Smooth muscle cell (in vitro differentiated cells): ENCODE data around the gene LIN54. TPM values are rescaled to one million over a fixed set of nuclear protein-coding genes. Genes with fewer than 3 reads are reported as not detected.
A peak's percentile ranks its signal among the peaks of the same experiment; 100 is the strongest.

Experiments
- DNase-seq: peaks from one replicate; lab custom pipeline; 2025; ENCODE audit not compliant: unreplicated experiment; lab: John Stamatoyannopoulos, UW
- H2AFZ ChIP-seq: fragments of 200-600 bp; sonication (generic); 2 replicates; pipeline ENCODE4 v1.6.0; 2016; ENCODE audit warnings: antibody characterized with exemption, low read depth, mild to moderate bottlenecking
- H3F3A ChIP-seq: fragments of 200-600 bp; sonication (generic); 2 replicates; pipeline ENCODE4 v1.6.0; 2017; ENCODE audit warnings: antibody characterized with exemption, low read depth
- H3K27ac ChIP-seq: fragments of 200-600 bp; sonication (generic); 2 replicates; pipeline ENCODE4 v1.5.1; 2016; ENCODE audit warnings: low read depth, mild to moderate bottlenecking
- H3K27me3 ChIP-seq: fragments of 200-600 bp; sonication (generic); 2 replicates; pipeline ENCODE4 v1.6.1; 2016; ENCODE audit warnings: low read depth, mild to moderate bottlenecking
- H3K36me3 ChIP-seq: fragments of 200-600 bp; sonication (generic); 2 replicates; pipeline ENCODE4 v1.5.1; 2016; ENCODE audit warnings: low read depth
- H3K4me1 ChIP-seq: fragments of 200-600 bp; sonication (generic); 2 replicates; pipeline ENCODE4 v1.5.1; 2016; ENCODE audit warnings: low read depth
- H3K4me2 ChIP-seq: fragments of 200-600 bp; sonication (generic); 2 replicates; pipeline ENCODE4 v1.6.0; 2016; ENCODE audit warnings: mild to moderate bottlenecking
- H3K4me3 ChIP-seq: fragments of 200-600 bp; sonication (generic); 2 replicates; pipeline ENCODE4 v1.5.1; 2016; ENCODE audit warnings: mild to moderate bottlenecking
- H3K79me2 ChIP-seq: fragments of 200-600 bp; sonication (generic); 2 replicates; pipeline ENCODE4 v1.6.0; 2016; ENCODE audit warnings: low read depth, mild to moderate bottlenecking
- H3K9ac ChIP-seq: fragments of 200-600 bp; sonication (generic); 2 replicates; pipeline ENCODE4 v1.6.0; 2016; ENCODE audit warnings: low read depth
- H3K9me3 ChIP-seq: fragments of 200-600 bp; sonication (generic); replicated peaks from 2 replicates; pipeline ENCODE4 v1.5.1; 2016; ENCODE audit warnings: low read depth
- H4K20me1 ChIP-seq: fragments of 200-600 bp; sonication (generic); 2 replicates; pipeline ENCODE4 v1.6.0; 2016; ENCODE audit warnings: low read depth
- CTCF ChIP-seq: fragments of 200-600 bp; sonication (generic); IDR thresholded peaks from 2 replicates; pipeline ENCODE4 v1.5.1; 2017; ENCODE audit warnings: borderline replicate concordance, mild to moderate bottlenecking, antibody characterized with exemption; ENCODE audit not compliant: insufficient read depth, poor library complexity, severe bottlenecking
- WGBS: methylation state at CpG from one replicate; pipeline ENCODE4 v1.1.7; 2016; ENCODE audit warnings: low lambda C conversion rate; 5-methylcytosine and 5-hydroxymethylcytosine counted together
- polyA plus RNA-seq: library from polyadenylated mRNA; unstranded; fragments of >200 nt; fragmentation: Nextera tagmentation; extraction: Ambion mirVana; gene quantifications from 2 replicates; pipeline ENCODE4 v1.2.1, GENCODE V29; 2016
- total RNA-seq: library from RNA; depleted of rRNA; stranded (reverse); fragments of >200 nt; gene quantifications from 2 replicates; pipeline ENCODE4 v1.2.3, GENCODE V29; 2014

Gene LIN54
- total and polyA plus RNA-seq, 2 experiments from 2014 or later, result 5.0 to 24.1 TPM

GRCh38 chr4:82900066-82900410 is 110.6 kb downstream of the LIN54 start:
- peaks cover 69% of the 10 kb centered on the region for H3K79me2 ChIP-seq
- H2AFZ ChIP-seq, result peak overlapping the region; percentile 53
- peak overlapping the region; percentile 73 for H3K4me3 ChIP-seq
- peaks cover 23% of the 10 kb centered on the region for H4K20me1 ChIP-seq
- peaks cover 13% of the 10 kb centered on the region for H3F3A ChIP-seq
- peak overlapping the region; percentile 90 for H3K9ac ChIP-seq
- no peaks in the 10 kb centered on the region for H3K9me3 ChIP-seq
- H3K27ac ChIP-seq, result peak overlapping the region; percentile 98
- H3K27me3 ChIP-seq, result no peaks in the 10 kb centered on the region
- peaks cover under 1% of the 10 kb centered on the region for H3K36me3 ChIP-seq
- no peak for DNase-seq
- no peak for TF ChIP-seq CTCF
- H3K4me1 ChIP-seq, result peaks cover 24% of the 10 kb centered on the region
- WGBS, result 0% methylated on average over 14 of the region's 14 CpGs
- H3K4me2 ChIP-seq, result peak overlapping the region; percentile 97

- H3K36me3 ChIP-seq, result peaks cover 6% of the 10 kb centered on the region
- no peaks in the 10 kb centered on the region for H3K9me3 ChIP-seq
- peak overlapping the region; percentile 90 for H3K9ac ChIP-seq
- WGBS, result 3% methylated on average over 4 of the region's 4 CpGs
- peaks cover 23% of the 10 kb centered on the region for H4K20me1 ChIP-seq
- peaks cover 24% of the 10 kb centered on the region for H3K4me1 ChIP-seq
- TF ChIP-seq CTCF, result no peak
- H3F3A ChIP-seq, result peaks cover 13% of the 10 kb centered on the region
- H3K79me2 ChIP-seq, result peaks cover 71% of the 10 kb centered on the region
- no peaks in the 10 kb centered on the region for H3K27me3 ChIP-seq
- no peak for DNase-seq
- peak overlapping the region; percentile 53 for H2AFZ ChIP-seq
- H3K4me2 ChIP-seq, result peak overlapping the region; percentile 97
- H3K27ac ChIP-seq, result peak overlapping the region; percentile 98
- H3K4me3 ChIP-seq, result peak overlapping the region; percentile 73
These were observed 111.1 kb downstream of the LIN54 start for GRCh38 chr4:82899374-82900065.

DNA sequence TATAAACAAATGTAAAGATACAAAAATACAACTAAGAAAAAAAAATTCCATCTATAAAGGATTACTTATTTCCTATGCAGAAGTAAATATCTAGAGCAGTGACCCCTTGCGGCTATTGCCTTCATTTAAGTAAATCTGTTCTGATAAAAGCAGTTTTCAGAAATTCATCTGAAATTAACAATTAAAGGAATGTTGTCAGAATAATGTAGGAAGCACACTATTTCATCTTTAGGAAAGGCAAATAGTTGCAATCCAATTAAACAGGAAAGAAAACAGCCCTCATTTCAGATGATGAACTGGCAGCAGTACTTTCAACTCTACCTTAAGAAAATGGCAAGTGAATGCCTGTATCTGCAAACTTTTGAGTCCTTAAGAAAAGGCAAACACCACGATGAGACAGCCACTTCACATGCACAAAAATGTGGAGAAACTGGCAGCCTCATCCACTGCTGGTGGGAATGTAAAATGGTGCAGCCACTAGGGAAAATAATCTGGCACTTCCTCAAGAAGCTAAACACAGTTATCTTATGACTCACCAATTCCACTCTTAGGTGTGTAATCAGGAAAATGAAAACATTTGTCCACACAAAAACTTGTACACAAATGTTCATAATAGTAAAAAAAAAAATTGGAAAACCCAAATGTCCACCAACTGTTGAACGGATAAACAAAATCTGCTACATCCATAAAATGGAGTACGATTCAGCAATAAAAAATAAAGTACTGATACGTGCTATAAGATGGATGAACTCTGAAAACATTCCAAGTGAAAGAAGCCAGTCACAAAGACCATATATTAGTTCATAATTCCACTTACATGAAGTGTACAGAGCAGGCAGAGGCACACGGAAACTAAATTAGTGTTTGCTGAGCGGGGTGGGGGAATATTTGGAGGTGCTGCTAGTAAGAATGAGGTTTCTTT is 112.0 kb downstream of the LIN54 start:
- Histone ChIP-seq H3K9me3 (no peaks in the 10 kb centered on the region), H3K4me2 (peak overlapping the region; percentile 97), H3K9ac (peak overlapping the region; percentile 90), H2AFZ (no peak overlapping the region), H3K4me1 (peaks cover 24% of the 10 kb centered on the region), H4K20me1 (peaks cover 23% of the 10 kb centered on the region), H3F3A (peaks cover 13% of the 10 kb centered on the region), H3K4me3 (peak overlapping the region; percentile 73), H3K79me2 (peaks cover 75% of the 10 kb centered on the region), H3K27ac (peak overlapping the region; percentile 98), H3K27me3 (no peaks in the 10 kb centered on the region), H3K36me3 (peaks cover 10% of the 10 kb centered on the region)
- no peak for DNase-seq
- TF ChIP-seq CTCF, result peak; percentile 12
- 34% methylated on average over 7 of the region's 7 CpGs for WGBS
